Gastroesophageal sphincter (tissue), 4 donors: ENCODE measurements around the gene SLC10A3. TPM values are rescaled to one million over a fixed set of nuclear protein-coding genes. Genes with fewer than 3 reads are reported as not detected.

Experiments
- ATAC-seq: fragments of 150-250 bp; one replicate; pipeline ENCODE4 v1.9.1; 2016; ENCODE audit warnings: mild to moderate bottlenecking, moderate library complexity
- H3K27ac ChIP-seq, 4 donors: fragments of 200-600 bp; sonication (generic) in 3 of 4; 1 replicate in 3 of 4; 2 replicates in 1 of 4; pipeline ENCODE4 v1.5.1; 2016 to 2019
- H3K27me3 ChIP-seq: fragments of 200-600 bp; sonication (generic); one replicate; pipeline ENCODE4 v1.5.1; 2019
- H3K36me3 ChIP-seq, 2 donors: fragments of 200-600 bp; sonication (generic); one replicate each; pipeline ENCODE4 v1.5.1; 2019; ENCODE audit warnings: control low read depth in 1 of 2
- H3K4me1 ChIP-seq, 3 donors: fragments of 200-600 bp; sonication (generic); 1 replicate in 2 of 3; 2 replicates in 1 of 3; pipeline ENCODE4 v1.5.1; 2016 to 2019; ENCODE audit warnings: control low read depth in 2 of 3
- H3K4me3 ChIP-seq, 2 donors: fragments of 200-600 bp; sonication (generic); one replicate each; pipeline ENCODE4 v1.5.1; 2019; ENCODE audit warnings: mild to moderate bottlenecking in 1 of 2, moderate library complexity in 1 of 2
- H3K9me3 ChIP-seq, 3 donors: fragments of 200-600 bp; sonication (generic); one replicate each; pipeline ENCODE4 v1.5.1; 2017 to 2019; ENCODE audit warnings: control low read depth in 2 of 3
- CTCF ChIP-seq, 4 experiments: fragments of 200-600 bp in 2 of 4; fragments of 450-650 bp in 2 of 4; sonication (generic) in 1 of 4; IDR thresholded peaks; one replicate each; pipeline ENCODE4 v1.5.1; 2017 to 2019; ENCODE audit warnings: antibody characterized with exemption in 4 of 4, mild to moderate bottlenecking in 2 of 4, moderate library complexity in 2 of 4
- EP300 ChIP-seq: sonication (generic); formaldehyde crosslinking; IDR thresholded peaks from one replicate; pipeline ENCODE4 v1.6.1; 2017; ENCODE audit warnings: antibody characterized with exemption, mild to moderate bottlenecking
- POLR2A ChIP-seq, 2 donors: fragments of 450-650 bp; IDR thresholded peaks; one replicate each; pipeline ENCODE4 v1.6.1; 2017; ENCODE audit warnings: antibody characterized with exemption in 2 of 2, mild to moderate bottlenecking in 2 of 2, moderate library complexity in 1 of 2
- POLR2AphosphoS5 ChIP-seq: sonication (generic); formaldehyde crosslinking; IDR thresholded peaks from one replicate; pipeline ENCODE4 v1.6.1; 2017; ENCODE audit warnings: antibody characterized with exemption
- WGBS, 2 donors: methylation state at CpG; one replicate each; pipeline ENCODE4 v1.1.5; 2018; ENCODE audit warnings: low coverage in 1 of 2; 5-methylcytosine and 5-hydroxymethylcytosine counted together
- total RNA-seq, 4 donors: library from RNA; depleted of rRNA; stranded (reverse); fragments of >200 nt; gene quantifications; one replicate each; pipeline ENCODE4 v1.1.0, GENCODE V29; 2016

The SLC10A3 gene
- total RNA-seq, 4 donors from 2014 or later = 21.7 to 40.0 (median 31.8) TPM

- WGBS, 2 donors = no CpG with 5 or more reads among the region's 15 CpGs
Observed at GRCh38 chrX:154466907-154467306, 23.5 kb downstream of the SLC10A3 start.

GRCh38 chrX:154466036-154466435 lies 24.4 kb downstream of the SLC10A3 start:
- H3K4me3 ChIP-seq = no peak overlapping the region
- peaks cover 0 to 96% of the 10 kb centered on the region in 2 donors for H3K36me3 ChIP-seq
- H3K4me1 ChIP-seq = no peaks in the 10 kb centered on the region
- H3K27ac ChIP-seq = no peak overlapping the region
- no peaks in the 10 kb centered on the region for H3K27me3 ChIP-seq
- TF ChIP-seq POLR2A (IDR thresholded peaks at IDR 0.05) (no peak), POLR2AphosphoS5 (no peak), EP300 (no peak), CTCF (IDR thresholded peaks at IDR 0.05) (no peak)
- no peaks in the 10 kb centered on the region for H3K9me3 ChIP-seq
- no CpG with 5 or more reads among the region's 32 CpGs for WGBS, 2 donors
- ATAC-seq = no peak

More at GRCh38 chrX:154466907-154467306, 23.5 kb downstream of the SLC10A3 start:
- Histone ChIP-seq H3K36me3 (peaks cover 0 to 97% of the 10 kb centered on the region in 2 donors), H3K27me3 (no peaks in the 10 kb centered on the region), H3K4me1 (no peaks in the 10 kb centered on the region), H3K27ac (no peak overlapping the region), H3K9me3 (no peaks in the 10 kb centered on the region), H3K4me3 (no peak overlapping the region)
- no peak for TF ChIP-seq POLR2A (IDR thresholded peaks at IDR 0.05)
- TF ChIP-seq CTCF (IDR thresholded peaks at IDR 0.05) = no peak
- TF ChIP-seq POLR2AphosphoS5 = no peak
- no peak for TF ChIP-seq EP300
- no peak for ATAC-seq

- no peak overlapping the region for H3K4me3 ChIP-seq
- H3K36me3 ChIP-seq = peaks cover 0 to 96% of the 10 kb centered on the region in 2 donors
- TF ChIP-seq POLR2AphosphoS5 (no peak), CTCF (IDR thresholded peaks at IDR 0.05) (no peak), POLR2A (IDR thresholded peaks at IDR 0.05) (no peak), EP300 (no peak)
- WGBS, 2 donors = no CpG with 5 or more reads among the region's 14 CpGs
- H3K27me3 ChIP-seq = no peaks in the 10 kb centered on the region
- no peak for ATAC-seq
- H3K4me1 ChIP-seq = no peaks in the 10 kb centered on the region
- no peak overlapping the region for H3K27ac ChIP-seq
- H3K9me3 ChIP-seq = no peaks in the 10 kb centered on the region
Observed at GRCh38 chrX:154465601-154466000, 24.8 kb downstream of the SLC10A3 start.

GRCh38 chrX:154464806-154465365 lies 25.5 kb downstream of the SLC10A3 start:
- peaks cover 0 to 2% (median 0%) of the 10 kb centered on the region in 3 donors for H3K4me1 ChIP-seq
- peaks cover 0 to 92% of the 10 kb centered on the region in 2 donors for H3K36me3 ChIP-seq
- no peak for ATAC-seq
- no peak for TF ChIP-seq CTCF (IDR thresholded peaks at IDR 0.05)
- no peak for TF ChIP-seq EP300
- TF ChIP-seq POLR2AphosphoS5 = no peak
- TF ChIP-seq POLR2A (IDR thresholded peaks at IDR 0.05) = no peak
- whole genome bisulfite sequencing, 2 donors = no CpG with 5 or more reads among the region's 28 CpGs
- no peak overlapping the region for H3K4me3 ChIP-seq
- no peak overlapping the region for H3K27ac ChIP-seq
- no peaks in the 10 kb centered on the region for H3K9me3 ChIP-seq
- no peaks in the 10 kb centered on the region for H3K27me3 ChIP-seq

- Histone ChIP-seq H3K27me3 (no peaks in the 10 kb centered on the region), H3K27ac (no peak overlapping the region), H3K4me1 (peaks cover 0 to 13% (median 0%) of the 10 kb centered on the region in 3 donors), H3K4me3 (no peak overlapping the region), H3K9me3 (no peaks in the 10 kb centered on the region), H3K36me3 (peaks cover 0 to 80% of the 10 kb centered on the region in 2 donors)
- no CpG with 5 or more reads among the region's 36 CpGs for WGBS, 2 donors
- ATAC-seq = no peak
- TF ChIP-seq POLR2A (IDR thresholded peaks at IDR 0.05) (no peak), POLR2AphosphoS5 (no peak), CTCF (IDR thresholded peaks at IDR 0.05) (no peak), EP300 (no peak)
Observed at GRCh38 chrX:154463611-154464220, 26.7 kb downstream of the SLC10A3 start.
